H1 (cell line): ENCODE measurements around the gene CYP2A13. TPM values are rescaled to one million over a fixed set of nuclear protein-coding genes. Genes with fewer than 3 reads are reported as not detected.

Source experiments
- ASH2L ChIP-seq: fragments of 200-600, 300-600 bp; sonication (generic); IDR thresholded peaks from one replicate; pipeline ENCODE4 v1.7.1; 2017; ENCODE audit warnings: low read length
- EZH2 ChIP-seq: fragments of 200-600 bp; sonication (generic); IDR thresholded peaks from 2 replicates; pipeline ENCODE4 v1.7.1; 2012; ENCODE audit warnings: low read depth, mild to moderate bottlenecking, moderate library complexity, low read length, inconsistent platforms; ENCODE audit not compliant: severe bottlenecking
- TCF12 ChIP-seq: IDR thresholded peaks from 2 replicates; pipeline ENCODE4 v1.6.1; 2011; ENCODE audit warnings: low read depth, mild to moderate bottlenecking, low read length
- polyA plus RNA-seq, 7 experiments: library from polyadenylated mRNA; depleted of rRNA in 3 of 7; stranded (reverse) in 5 of 7; unstranded in 2 of 7; fragments of >200 nt in 5 of 7; fragments of 200-250 nt in 2 of 7; gene quantifications; 1 replicate in 5 of 7; 2 replicates in 1 of 7; 4 replicates in 1 of 7; pipeline versions ENCODE4 v1.2.1 to v1.2.3, GENCODE V29; 2011 to 2013; ENCODE audit warnings: missing spikeins in 2 of 7, mixed read lengths in 2 of 7
- total RNA-seq: library from RNA; stranded (reverse); fragmentation: NEBNext Ultra II Directional; extraction: Animal tissue kit (Norgen Biotek cat#: 25700); gene quantifications from 2 replicates; pipeline ENCODE4 v1.2.1, GENCODE V29; 2021

Gene CYP2A13
- total and polyA plus RNA-seq, 2 of the 8 experiments (the other 6 are each of a cell fraction or from before 2014, with no cell fraction given) = 0.60 to 0.63 TPM

GRCh38 chr19:41089959-41090358 is 1.7 kb downstream of the CYP2A13 start (continued):
- TF ChIP-seq EZH2 = peak; percentile 63
- TF ChIP-seq TCF12 = no peak
- TF ChIP-seq ASH2L = peak; percentile 67
